Cortex of kidney (tissue), 1 donor: ENCODE data around the gene SPRY1.

ENCODE experiments used
- DNase-seq: peaks from one replicate; lab custom pipeline; 2025; lab: John Stamatoyannopoulos, UW

SPRY1 gene, protein sequence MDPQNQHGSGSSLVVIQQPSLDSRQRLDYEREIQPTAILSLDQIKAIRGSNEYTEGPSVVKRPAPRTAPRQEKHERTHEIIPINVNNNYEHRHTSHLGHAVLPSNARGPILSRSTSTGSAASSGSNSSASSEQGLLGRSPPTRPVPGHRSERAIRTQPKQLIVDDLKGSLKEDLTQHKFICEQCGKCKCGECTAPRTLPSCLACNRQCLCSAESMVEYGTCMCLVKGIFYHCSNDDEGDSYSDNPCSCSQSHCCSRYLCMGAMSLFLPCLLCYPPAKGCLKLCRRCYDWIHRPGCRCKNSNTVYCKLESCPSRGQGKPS

GRCh38 chr4:123396307-123397143, at the start of gene SPRY1:
SPRY1 (plus strand) TSS chr4:123396795; CDS start chr4:123401592, 4,797 bp downstream.
- DNase-seq: no peak

GRCh38 chr4:123346951-123347350, 49.6 kb upstream of the SPRY1 start:
- no peak for DNase-seq

GRCh38 chr4:123348946-123349345, 47.6 kb upstream of the SPRY1 start:
- no peak for DNase-seq

DNA sequence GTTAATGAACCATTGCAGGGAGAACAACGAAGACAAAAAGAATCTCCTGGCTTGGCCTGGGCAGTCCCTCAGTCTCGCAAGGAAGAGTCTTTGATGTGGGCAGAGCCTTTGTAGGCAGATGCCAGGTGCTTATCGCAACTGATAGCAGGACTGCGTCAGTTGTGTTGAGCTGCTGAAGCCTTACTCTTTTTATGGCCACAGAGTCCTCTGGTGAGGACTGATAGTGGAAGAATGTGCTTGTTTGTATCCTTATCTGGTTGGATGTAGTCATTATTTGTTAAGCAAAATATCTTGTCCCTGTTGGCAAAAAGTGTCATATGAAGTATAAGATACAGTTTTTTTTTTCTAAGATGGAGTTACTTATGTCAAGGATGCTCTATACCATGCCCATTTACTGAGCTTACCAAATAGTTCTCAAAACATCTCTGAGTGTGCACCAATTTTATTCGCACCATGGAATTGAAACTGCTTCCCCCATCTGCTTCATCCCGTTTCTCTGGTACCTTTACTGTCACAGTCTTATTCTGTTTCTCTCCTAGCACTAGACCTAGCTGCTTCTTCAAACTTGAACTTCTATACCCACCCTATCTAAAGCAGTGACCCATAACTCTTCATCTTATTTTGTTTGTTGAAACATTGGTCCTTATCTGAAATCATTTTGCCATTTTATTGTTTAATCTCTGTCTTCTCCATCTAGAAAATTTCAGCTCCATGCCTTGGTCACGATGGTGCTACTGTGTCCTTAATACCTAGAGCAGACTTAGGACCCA, 47.0 kb upstream of the SPRY1 start:
- no peak for DNase-seq

DNA sequence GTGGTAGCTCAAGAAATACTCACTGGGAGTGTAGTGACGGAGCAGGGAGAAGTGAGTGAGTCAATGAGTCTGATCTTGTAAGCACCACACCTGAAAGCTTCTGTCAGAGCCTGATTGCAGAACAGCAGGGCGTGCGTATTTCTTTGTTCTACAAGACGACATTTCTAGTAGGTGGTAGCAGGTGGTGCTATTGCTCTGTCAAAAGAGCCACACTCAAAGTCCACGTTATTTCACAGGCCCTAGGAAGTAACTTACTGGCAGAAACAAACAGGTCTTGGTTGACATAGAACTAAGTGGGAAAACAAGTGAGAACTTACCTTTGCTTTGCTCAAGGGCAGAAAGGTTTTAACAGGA, 46.4 kb upstream of the SPRY1 start:
- no peak for DNase-seq

DNA sequence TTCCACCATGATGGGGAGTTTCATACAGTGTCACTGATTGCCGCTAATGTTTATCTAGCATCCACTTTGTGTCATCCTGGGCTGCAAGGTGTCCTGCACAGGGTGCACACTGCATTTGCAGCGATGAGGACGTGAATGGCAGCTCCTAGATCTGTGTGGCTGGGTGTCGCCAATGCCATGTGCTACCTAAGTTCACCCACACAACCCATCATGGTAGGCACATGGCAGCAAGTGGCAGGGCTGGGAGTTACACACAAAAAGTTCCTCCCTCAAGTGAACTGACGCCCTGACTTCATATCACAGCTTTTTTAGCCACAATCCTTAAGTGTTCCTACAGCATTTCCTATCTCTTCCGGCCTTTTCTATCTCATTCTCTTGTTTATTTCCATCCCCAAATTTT, 45.9 kb upstream of the SPRY1 start:
- DNase-seq: no peak

DNA sequence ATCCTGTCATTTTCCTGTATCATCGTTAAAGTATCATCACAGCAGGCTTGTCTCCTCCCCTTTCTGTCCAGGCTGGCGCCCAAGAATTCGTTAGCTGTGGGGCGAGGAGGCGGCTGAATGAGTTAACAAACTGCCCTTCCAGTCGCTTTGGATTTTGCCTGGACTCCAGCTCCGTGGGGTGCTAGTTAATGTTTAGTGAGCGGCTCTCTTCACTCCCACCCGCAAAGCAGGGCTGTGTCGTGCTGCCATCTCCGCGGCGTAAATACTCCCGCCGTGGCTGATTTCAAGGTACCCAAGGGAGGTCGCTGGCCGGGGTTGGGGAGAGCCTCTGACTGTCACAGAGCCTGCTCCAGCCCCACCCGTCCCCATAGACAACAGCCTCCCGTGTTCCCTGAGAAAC, 44.9 kb upstream of the SPRY1 start:
- no peak for DNase-seq

- DNase-seq: no peak
These were observed 44.2 kb upstream of the SPRY1 start for GRCh38 chr4:123352240-123352945.

DNA sequence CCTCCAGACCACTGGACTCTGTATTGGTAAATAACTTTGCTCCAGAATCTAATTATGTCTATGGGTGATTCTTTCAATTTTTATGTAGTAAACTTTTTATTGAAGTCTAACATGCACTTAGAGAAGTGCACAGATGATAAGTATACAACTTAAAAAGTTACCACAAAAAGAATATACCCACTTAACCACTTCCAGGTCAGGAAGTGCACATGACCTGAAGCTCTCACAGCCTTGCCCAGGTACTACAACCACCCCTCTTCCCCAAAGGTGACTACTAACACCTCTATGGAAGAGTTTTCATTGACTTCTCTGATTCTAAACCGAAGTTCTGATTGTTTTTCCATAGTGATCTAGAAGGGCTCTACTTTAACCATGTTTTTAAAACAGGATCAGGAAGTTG, 43.6 kb upstream of the SPRY1 start:
- no peak for DNase-seq

GRCh38 chr4:123353656-123354055, 42.9 kb upstream of the SPRY1 start:
- no peak for DNase-seq

DNA sequence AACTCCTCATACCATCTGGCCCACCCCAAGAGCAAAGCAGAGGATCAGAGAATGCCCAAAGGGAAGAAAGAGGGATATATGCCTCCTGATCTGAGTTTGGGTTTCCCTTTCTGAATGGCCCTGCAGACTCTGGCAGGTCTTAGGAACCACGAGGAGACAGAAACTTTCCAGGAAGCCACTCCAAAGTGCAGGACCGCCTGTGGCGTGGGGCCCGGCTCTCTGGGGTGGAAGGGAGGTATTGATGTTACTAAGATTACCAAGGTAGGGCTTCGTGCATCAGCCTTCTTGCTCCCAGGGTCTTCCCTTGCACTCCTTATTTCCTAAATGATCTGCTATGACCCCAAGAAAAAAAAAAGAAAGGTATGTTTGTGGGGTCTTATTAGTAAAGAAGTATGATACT, 41.9 kb upstream of the SPRY1 start:
- DNase-seq: no peak

GRCh38 chr4:123356921-123357320, 39.7 kb upstream of the SPRY1 start:
- no peak for DNase-seq

DNA sequence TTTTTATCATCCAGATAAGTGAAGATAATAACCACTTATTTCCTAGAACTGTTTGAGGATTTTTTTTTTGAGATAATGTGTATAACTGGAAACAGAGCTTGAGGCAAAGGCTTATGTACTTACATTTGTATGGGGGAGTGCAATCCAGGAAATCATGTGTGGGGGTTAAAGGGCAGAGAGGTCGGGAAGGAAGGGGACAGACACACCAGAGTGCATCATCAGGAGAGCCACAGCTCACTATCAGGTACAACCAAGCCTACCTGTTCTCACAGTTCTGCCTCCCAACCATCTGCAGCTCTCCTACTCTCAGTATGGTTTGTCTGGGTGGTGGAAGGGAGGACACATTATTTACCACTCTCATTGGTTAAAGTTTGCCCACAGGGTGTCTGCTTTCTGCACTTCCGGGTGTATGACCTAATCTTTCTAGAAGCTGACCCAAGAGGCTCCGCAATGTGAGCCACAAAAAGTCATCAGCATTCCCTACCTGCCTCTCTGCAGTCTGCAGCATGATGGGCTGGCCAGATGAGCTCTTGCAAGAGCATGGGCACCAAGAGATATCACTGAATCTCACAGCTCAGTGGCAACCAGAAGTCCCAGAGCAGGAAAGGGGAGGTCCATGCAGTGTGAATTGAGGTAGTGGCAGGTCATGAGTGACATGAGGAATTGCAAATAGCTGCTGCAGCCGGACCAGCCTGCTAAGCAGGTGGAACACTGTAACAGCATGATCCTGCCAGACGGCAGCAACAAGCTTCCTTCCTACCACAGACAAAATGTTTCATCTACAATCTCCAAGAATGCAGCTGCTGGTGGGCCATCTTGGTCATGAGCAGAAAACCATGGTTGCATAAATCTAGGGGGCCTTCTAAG, 36.9 kb upstream of the SPRY1 start:
- no peak for DNase-seq

DNA sequence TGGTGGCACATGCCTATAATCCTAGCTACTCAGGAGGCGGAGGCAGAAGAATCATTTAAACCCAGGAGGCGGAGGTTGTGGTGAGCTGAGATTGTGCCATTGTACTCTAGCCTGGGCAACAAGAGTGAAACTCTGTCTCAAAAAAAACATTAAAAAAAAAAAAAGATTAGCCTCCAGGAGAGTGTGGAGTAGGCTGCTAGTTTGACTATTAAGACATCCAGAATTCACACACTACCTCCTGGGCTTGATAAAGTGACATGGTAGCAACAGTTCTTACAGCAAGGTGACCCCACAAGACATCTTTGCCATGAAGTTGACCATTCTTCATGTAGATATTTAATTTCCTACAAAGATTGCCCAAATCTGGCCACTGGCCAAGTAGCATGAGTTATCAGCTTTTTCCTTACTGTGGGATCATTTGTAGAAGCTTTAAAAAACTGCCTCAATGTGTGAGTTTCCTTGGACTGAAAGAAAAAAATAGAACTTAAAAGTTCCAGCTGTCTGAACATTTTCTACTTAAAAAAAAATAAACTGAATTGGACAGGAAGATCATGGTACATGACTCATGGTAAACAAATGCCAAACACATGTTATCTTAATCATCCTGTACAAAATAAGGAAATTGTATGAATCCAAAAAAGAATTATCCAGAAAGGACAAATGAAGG, 35.3 kb upstream of the SPRY1 start:
- DNase-seq: no peak

DNA sequence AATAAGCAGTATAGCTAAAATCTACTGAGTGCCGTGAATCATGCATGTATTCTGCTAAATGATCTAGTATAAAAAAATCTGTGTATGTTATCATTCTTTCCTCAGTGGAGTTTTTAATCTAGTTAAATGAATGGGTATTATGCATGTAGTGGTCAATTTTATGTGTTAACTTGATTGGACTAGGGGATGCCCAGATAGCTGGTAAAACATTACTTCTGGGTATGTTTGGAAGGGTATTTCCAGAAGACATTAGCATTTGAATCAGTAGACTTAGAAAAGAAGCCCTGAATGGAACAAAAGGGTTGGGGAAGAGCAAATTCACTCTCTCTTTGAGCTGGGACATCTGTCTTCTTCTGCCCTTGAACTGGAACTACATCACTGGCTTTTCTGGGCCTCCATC, 34.5 kb upstream of the SPRY1 start:
- no peak for DNase-seq

DNA sequence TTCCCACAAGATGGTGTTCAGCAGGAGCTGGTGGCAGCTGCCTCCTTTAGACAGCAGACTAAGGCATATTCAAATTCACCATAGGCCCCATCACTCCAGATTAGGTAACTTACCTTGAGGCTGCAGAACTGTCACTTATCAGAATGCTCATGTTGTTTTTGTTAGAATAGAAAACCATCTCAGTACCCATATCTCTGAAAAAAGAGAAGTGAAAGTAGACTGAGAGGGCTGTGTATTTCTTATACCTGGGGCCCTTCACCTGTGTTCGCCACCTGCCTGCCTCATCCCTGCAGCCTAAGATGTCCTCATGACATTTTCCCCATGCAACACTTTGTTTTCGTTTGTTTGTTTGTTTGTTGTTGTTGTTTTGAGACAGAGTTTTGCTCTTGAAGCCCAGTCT, 32.9 kb upstream of the SPRY1 start:
- DNase-seq: no peak

GRCh38 chr4:123364906-123365305, 31.7 kb upstream of the SPRY1 start:
- no peak for DNase-seq

GRCh38 chr4:123365412-123365811, 31.2 kb upstream of the SPRY1 start:
- no peak for DNase-seq

DNA sequence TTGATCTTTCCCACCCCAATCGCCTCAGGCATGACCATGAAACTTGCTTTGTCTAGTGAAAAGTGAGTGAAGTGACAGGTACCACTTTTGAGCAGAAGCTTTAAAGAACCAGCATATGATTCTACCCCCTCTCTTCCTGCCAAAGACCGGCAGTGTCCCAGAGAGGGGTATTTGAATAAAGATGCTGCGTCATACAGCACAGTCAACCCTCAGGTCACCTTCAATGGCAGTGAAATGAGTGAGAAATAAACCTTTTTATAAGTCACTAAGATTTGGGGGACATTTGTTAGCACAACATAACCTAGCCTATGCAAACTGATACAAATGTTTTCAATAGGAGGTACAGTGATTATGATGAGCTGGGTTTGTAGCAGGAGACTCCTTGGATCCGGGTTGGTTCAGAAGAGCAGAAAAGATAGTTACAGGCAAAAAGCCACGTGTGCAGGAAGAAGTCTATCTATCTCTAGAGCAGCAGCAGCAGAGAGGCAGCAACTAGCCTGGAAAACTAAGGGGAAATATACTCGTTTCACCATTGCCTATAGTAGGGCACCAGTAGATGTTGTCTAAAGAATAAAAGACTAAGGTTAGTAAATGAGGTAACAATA, 30.3 kb upstream of the SPRY1 start:
- no peak for DNase-seq

- no peak for DNase-seq
These were observed 17.8 kb upstream of the SPRY1 start for GRCh38 chr4:123378794-123379193.
